Peyer's patch (tissue), 4 donors: ENCODE data around the gene GADD45A. TPM values are rescaled to one million over a fixed set of nuclear protein-coding genes. Genes with fewer than 3 reads are reported as not detected.

Experiments
- DNase-seq, 3 donors: peaks; one replicate each; pipeline ENCODE4 v3.0.0-alpha.2; 2017 to 2019
- H3K27ac ChIP-seq, 4 donors: fragments of 200-600 bp; sonication (generic); one replicate each; pipeline ENCODE4 v1.5.1; 2016 to 2019
- H3K27me3 ChIP-seq, 2 donors: fragments of 200-600 bp; sonication (generic); one replicate each; pipeline ENCODE4 v1.5.1; 2019
- H3K36me3 ChIP-seq, 3 donors: fragments of 200-600 bp; sonication (generic); one replicate each; pipeline ENCODE4 v1.5.1; 2016 to 2019
- H3K4me1 ChIP-seq, 4 donors: fragments of 200-600 bp; sonication (generic); one replicate each; pipeline ENCODE4 v1.5.1; 2016 to 2019
- H3K4me3 ChIP-seq, 4 donors: fragments of 200-600 bp; sonication (generic); 1 replicate in 3 of 4; 2 replicates in 1 of 4; pipeline ENCODE4 v1.5.1; 2016 to 2019; ENCODE audit warnings: mild to moderate bottlenecking in 1 of 4
- H3K9me3 ChIP-seq, 4 donors: fragments of 200-600 bp; sonication (generic); one replicate each; pipeline ENCODE4 v1.5.1; 2016 to 2019; ENCODE audit warnings: mild to moderate bottlenecking in 1 of 4
- POLR2A ChIP-seq, 2 donors: fragments of 450-650 bp; IDR thresholded peaks; one replicate each; pipeline ENCODE4 v1.5.1; 2017; ENCODE audit warnings: antibody characterized with exemption in 2 of 2, mild to moderate bottlenecking in 2 of 2, moderate library complexity in 2 of 2
- total RNA-seq, 4 donors: library from RNA; depleted of rRNA; stranded (reverse); fragments of >200 nt; gene quantifications; one replicate each; pipeline ENCODE4 v1.1.0, GENCODE V29; 2016
- TF ChIP-seq, protein P1 (sequence below), 6 experiments: fragments of 450-650 bp in 4 of 6; fragments of 200-600 bp in 2 of 6; sonication (generic) in 1 of 6; IDR thresholded peaks; one replicate each; pipeline ENCODE4 v1.5.1; 2017 to 2019; ENCODE audit warnings: antibody characterized with exemption in 6 of 6, mild to moderate bottlenecking in 3 of 6, moderate library complexity in 1 of 6

GADD45A gene
- total RNA-seq, 4 donors from 2014 or later: 22.3 to 73.7 (median 55.1) TPM

DNA sequence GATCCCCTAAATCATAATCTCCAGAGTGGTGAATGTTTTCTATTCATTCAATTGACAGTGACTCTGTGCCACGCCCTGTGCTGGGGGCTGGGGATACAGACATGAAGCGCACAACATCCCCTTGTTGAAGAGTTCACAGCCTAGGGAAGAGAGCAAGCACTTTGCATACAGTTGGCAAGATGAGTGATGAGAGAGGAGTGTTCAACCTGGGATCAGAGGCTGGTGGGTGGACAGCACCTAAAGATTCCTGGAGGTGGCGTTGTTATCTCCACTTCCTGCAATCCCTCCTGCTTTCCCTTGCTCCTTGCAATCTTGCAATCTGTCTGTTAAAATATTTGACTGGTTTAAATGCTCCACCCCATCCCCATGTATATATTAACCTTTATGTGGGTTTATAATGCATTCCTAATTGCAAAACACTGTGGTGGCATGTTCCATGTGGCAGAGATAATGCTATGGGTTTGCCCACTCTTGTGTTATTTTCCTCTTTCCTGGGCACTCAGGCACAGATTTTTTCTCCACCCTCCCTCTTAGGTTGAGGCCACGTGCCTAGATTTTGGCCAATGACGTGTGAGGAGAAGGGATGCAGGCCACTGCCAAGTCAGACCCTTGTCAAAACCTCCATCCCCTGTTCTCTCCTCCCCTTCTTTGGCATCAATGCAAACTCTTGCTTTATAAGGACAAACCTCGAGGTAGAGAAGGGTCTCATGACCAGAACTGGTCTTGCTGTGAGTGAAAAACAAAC is 36.2 kb upstream of the GADD45A start:
- Histone ChIP-seq H3K4me3 (no peak overlapping the region), H3K27ac (no peak overlapping the region), H3K4me1 (peaks cover 0 to 27% (median 3%) of the 10 kb centered on the region in 4 donors), H3K27me3 (no peaks in the 10 kb centered on the region), H3K36me3 (no peaks in the 10 kb centered on the region), H3K9me3 (no peaks in the 10 kb centered on the region)
- no peak for DNase-seq
- TF ChIP-seq POLR2A (IDR thresholded peaks at IDR 0.05): no peak
- TF ChIP-seq, protein P1, sequence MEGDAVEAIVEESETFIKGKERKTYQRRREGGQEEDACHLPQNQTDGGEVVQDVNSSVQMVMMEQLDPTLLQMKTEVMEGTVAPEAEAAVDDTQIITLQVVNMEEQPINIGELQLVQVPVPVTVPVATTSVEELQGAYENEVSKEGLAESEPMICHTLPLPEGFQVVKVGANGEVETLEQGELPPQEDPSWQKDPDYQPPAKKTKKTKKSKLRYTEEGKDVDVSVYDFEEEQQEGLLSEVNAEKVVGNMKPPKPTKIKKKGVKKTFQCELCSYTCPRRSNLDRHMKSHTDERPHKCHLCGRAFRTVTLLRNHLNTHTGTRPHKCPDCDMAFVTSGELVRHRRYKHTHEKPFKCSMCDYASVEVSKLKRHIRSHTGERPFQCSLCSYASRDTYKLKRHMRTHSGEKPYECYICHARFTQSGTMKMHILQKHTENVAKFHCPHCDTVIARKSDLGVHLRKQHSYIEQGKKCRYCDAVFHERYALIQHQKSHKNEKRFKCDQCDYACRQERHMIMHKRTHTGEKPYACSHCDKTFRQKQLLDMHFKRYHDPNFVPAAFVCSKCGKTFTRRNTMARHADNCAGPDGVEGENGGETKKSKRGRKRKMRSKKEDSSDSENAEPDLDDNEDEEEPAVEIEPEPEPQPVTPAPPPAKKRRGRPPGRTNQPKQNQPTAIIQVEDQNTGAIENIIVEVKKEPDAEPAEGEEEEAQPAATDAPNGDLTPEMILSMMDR (IDR thresholded peaks at IDR 0.05): no peak

DNA sequence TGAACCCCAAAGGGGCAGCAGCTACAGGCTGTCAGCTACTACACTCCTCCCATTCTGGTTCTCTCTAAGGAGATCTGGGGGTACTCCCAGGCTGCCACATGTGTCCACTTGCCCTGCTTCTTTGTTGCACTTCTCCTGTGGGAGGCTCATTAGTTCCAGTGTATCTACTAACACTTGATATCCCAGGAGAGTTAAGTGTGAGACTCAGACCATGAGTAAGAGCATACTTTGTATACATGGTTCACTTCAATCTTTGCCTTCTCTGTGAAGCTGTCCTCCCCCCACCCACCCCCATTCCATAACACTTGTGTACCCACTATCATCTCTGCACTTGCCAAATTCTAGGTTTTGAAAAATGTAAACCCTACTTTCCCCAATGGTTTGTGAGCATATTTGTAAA is 34.9 kb upstream of the GADD45A start:
- TF ChIP-seq, protein P1 (IDR thresholded peaks at IDR 0.05): no peak
- TF ChIP-seq POLR2A (IDR thresholded peaks at IDR 0.05): no peak
- no peak for DNase-seq
- no peaks in the 10 kb centered on the region for H3K36me3 ChIP-seq

DNA sequence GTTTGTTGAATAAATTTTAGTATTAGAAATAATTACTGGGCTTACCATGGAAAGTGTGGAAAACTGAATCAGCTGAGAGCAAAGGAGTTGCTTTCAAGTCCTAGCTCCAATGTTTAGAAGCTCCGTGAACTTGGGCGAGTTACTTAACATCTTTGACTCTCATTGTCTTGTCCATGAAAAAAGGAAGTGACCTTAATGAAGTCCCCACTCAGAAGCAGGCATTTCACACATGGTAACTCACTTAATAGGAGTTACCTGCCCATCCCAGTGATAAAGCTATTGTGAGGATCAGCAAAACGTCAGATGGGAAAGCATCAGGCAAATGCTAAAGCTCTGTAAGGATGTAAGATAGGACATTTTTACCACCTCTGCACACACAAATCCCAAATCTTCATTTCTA is 34.0 kb upstream of the GADD45A start:
- TF ChIP-seq, protein P1 (IDR thresholded peaks at IDR 0.05): no peak
- TF ChIP-seq POLR2A (IDR thresholded peaks at IDR 0.05): no peak
- no peak for DNase-seq
- H3K4me3 ChIP-seq: no peak overlapping the region
- no peaks in the 10 kb centered on the region for H3K9me3 ChIP-seq
- H3K36me3 ChIP-seq: no peaks in the 10 kb centered on the region
- H3K27me3 ChIP-seq: no peaks in the 10 kb centered on the region
- H3K27ac ChIP-seq: no peak overlapping the region
- peaks cover 0 to 16% (median 3%) of the 10 kb centered on the region in 4 donors for H3K4me1 ChIP-seq

More for the DNA sequence above, 34.9 kb upstream of the GADD45A start:
- no peak overlapping the region for H3K4me3 ChIP-seq
- no peak overlapping the region for H3K27ac ChIP-seq
- no peaks in the 10 kb centered on the region for H3K27me3 ChIP-seq
- no peaks in the 10 kb centered on the region for H3K9me3 ChIP-seq
- H3K4me1 ChIP-seq: peaks cover 0 to 26% (median 3%) of the 10 kb centered on the region in 4 donors

DNA sequence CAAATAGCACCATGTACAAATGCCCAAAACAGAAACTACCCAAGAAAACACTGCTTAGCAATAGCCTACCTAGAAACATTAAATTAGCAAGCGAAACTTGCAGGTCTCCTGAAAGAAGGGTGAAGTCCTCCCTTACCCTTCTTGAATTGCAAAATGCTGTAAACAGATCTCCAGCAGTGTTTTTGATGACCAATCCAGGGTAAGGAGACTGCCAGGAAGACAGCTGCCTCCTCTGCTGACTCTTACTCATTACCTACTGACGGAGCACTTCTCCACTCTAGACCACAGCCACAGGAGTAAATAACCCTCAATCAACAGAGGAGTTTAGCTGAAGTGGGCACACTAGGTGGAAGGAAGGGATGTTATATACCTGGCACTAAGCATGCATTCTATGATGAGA is 32.2 kb upstream of the GADD45A start:
- Histone ChIP-seq H3K27ac (no peak overlapping the region), H3K36me3 (no peaks in the 10 kb centered on the region), H3K4me1 (no peaks in the 10 kb centered on the region), H3K27me3 (no peaks in the 10 kb centered on the region), H3K4me3 (no peak overlapping the region), H3K9me3 (no peaks in the 10 kb centered on the region)
- no peak for TF ChIP-seq POLR2A (IDR thresholded peaks at IDR 0.05)
- TF ChIP-seq, protein P1 (IDR thresholded peaks at IDR 0.05): no peak
- DNase-seq: no peak

DNA sequence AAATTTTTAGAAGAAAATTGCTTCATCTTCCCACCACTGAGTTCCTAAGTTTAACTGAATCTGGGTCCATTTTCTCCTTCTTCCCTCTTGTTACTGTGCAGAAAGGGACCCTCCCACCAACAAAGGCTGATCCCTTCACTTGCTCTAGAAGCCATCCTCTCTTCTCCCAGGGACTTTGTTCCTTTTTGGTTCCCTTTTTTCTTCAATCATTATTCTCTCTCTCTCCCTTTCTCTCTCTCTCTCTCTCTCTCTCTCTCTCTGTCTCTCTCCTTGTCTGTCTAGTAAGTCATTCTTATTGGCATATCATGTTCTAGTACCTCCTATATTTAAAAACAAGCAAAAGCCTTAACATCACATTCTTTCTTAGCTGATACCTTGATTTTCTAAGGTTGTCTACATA is 31.7 kb upstream of the GADD45A start:
- H3K36me3 ChIP-seq: no peaks in the 10 kb centered on the region
- TF ChIP-seq, protein P1 (IDR thresholded peaks at IDR 0.05): no peak
- no peak for TF ChIP-seq POLR2A (IDR thresholded peaks at IDR 0.05)
- DNase-seq: no peak
- no peaks in the 10 kb centered on the region for H3K9me3 ChIP-seq
- H3K4me1 ChIP-seq: no peaks in the 10 kb centered on the region
- H3K27ac ChIP-seq: no peak overlapping the region
- no peaks in the 10 kb centered on the region for H3K27me3 ChIP-seq
- no peak overlapping the region for H3K4me3 ChIP-seq
